ENCODE data around the gene ZNF532.

- TF ChIP-seq, protein P1, sequence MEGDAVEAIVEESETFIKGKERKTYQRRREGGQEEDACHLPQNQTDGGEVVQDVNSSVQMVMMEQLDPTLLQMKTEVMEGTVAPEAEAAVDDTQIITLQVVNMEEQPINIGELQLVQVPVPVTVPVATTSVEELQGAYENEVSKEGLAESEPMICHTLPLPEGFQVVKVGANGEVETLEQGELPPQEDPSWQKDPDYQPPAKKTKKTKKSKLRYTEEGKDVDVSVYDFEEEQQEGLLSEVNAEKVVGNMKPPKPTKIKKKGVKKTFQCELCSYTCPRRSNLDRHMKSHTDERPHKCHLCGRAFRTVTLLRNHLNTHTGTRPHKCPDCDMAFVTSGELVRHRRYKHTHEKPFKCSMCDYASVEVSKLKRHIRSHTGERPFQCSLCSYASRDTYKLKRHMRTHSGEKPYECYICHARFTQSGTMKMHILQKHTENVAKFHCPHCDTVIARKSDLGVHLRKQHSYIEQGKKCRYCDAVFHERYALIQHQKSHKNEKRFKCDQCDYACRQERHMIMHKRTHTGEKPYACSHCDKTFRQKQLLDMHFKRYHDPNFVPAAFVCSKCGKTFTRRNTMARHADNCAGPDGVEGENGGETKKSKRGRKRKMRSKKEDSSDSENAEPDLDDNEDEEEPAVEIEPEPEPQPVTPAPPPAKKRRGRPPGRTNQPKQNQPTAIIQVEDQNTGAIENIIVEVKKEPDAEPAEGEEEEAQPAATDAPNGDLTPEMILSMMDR (IDR thresholded peaks at IDR 0.05), result no peak
- no peak for TF ChIP-seq EP300 (IDR thresholded peaks at IDR 0.05)
- no peak for TF ChIP-seq POLR2A (IDR thresholded peaks at IDR 0.05)
- TF ChIP-seq POLR2AphosphoS5 (IDR thresholded peaks at IDR 0.05), result no peak
These were observed 44.4 kb upstream of the ZNF532 start for GRCh38 chr18:58820251-58820650.
